ENCODE measurements around the gene PDK4.

DNA sequence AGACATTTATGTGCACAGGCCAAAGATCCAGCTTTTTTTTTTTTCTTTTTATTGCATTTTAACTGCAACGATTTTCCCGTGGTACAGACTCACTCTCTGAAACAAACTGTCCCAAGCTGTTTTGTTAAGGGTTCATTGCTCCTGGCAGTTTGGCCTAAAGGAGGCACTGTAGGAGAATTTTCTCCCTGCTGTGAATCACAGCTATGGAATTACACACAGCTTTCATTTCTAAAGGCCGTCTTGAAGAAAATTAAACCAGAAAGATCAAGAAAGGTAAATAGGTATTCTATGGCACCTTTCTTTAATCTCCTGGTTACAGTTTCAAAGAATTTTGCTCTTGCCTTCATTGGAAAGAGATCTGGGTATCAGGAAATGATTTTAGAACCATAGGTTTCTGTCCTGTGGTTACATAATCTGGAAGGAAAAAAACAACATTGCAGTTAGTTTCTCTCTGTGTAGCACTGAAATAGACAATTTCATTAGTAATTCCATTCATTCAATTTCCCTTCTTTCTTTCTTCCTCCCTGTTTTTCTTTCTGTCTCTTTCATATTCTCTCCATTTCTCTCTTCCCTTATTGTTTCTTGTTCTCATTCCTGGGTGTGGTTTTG, 51.2 kb downstream of the PDK4 start:
- TF ChIP-seq, protein P1, sequence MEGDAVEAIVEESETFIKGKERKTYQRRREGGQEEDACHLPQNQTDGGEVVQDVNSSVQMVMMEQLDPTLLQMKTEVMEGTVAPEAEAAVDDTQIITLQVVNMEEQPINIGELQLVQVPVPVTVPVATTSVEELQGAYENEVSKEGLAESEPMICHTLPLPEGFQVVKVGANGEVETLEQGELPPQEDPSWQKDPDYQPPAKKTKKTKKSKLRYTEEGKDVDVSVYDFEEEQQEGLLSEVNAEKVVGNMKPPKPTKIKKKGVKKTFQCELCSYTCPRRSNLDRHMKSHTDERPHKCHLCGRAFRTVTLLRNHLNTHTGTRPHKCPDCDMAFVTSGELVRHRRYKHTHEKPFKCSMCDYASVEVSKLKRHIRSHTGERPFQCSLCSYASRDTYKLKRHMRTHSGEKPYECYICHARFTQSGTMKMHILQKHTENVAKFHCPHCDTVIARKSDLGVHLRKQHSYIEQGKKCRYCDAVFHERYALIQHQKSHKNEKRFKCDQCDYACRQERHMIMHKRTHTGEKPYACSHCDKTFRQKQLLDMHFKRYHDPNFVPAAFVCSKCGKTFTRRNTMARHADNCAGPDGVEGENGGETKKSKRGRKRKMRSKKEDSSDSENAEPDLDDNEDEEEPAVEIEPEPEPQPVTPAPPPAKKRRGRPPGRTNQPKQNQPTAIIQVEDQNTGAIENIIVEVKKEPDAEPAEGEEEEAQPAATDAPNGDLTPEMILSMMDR (IDR thresholded peaks at IDR 0.05), result peak; percentile 63 to 88 (median 79)
- no peak for TF ChIP-seq POLR2A (IDR thresholded peaks at IDR 0.05)

All from heart left ventricle (tissue), 13 donors.